Endothelial cell (in vitro differentiated cells): Measurements from ENCODE around the gene CRTC3. TPM values are rescaled to one million over a fixed set of nuclear protein-coding genes. Genes with fewer than 3 reads are reported as not detected.
"Not testable (repeated sequence)": the region's sequence is repeated elsewhere in the genome, so short reads cannot be mapped to it uniquely, and the experiment has no call there.

Experiments used
- DNase-seq: peaks from one replicate; pipeline ENCODE4 v3.0.0; 2021; ENCODE audit warnings: low spot score
- H3K27ac Mint-ChIP-seq: one replicate; pipeline ENCODE4 v1.8.0; 2021; ENCODE audit warnings: mixed read lengths, inconsistent platforms; ENCODE audit not compliant: unreplicated experiment
- H3K27me3 Mint-ChIP-seq: one replicate; pipeline ENCODE4 v1.8.0; 2021; ENCODE audit warnings: mild to moderate bottlenecking, moderate library complexity, mixed read lengths, inconsistent platforms; ENCODE audit not compliant: unreplicated experiment
- H3K36me3 Mint-ChIP-seq: one replicate; pipeline ENCODE4 v1.8.0; 2021; ENCODE audit warnings: mild to moderate bottlenecking, low read depth, mixed read lengths, inconsistent platforms; ENCODE audit not compliant: unreplicated experiment
- H3K4me1 Mint-ChIP-seq: one replicate; pipeline ENCODE4 v1.8.0; 2021; ENCODE audit warnings: mild to moderate bottlenecking, mixed read lengths, inconsistent platforms; ENCODE audit not compliant: unreplicated experiment
- H3K4me3 Mint-ChIP-seq: one replicate; pipeline ENCODE4 v1.8.0; 2021; ENCODE audit warnings: mild to moderate bottlenecking, mixed read lengths, inconsistent platforms; ENCODE audit not compliant: unreplicated experiment
- H3K9me3 Mint-ChIP-seq: one replicate; pipeline ENCODE4 v1.8.0; 2021; ENCODE audit warnings: mixed read lengths, inconsistent platforms; ENCODE audit not compliant: unreplicated experiment
- total RNA-seq: library from RNA; stranded (reverse); fragmentation: NEBNext Ultra II Directional; extraction: Animal tissue kit (Norgen Biotek cat#: 25700); gene quantifications from one replicate; pipeline ENCODE4 v1.2.1, GENCODE V29; 2021; ENCODE audit not compliant: unreplicated experiment
- TF ChIP-seq, protein P1 (sequence below): fragments of 200-600 bp; sonication (generic); IDR thresholded peaks from one replicate; pipeline ENCODE4 v1.5.0; 2021; ENCODE audit warnings: antibody characterized with exemption; ENCODE audit not compliant: unreplicated experiment

CRTC3 gene
- total RNA-seq, 1 donor from 2014 or later = 27.1 TPM

DNA sequence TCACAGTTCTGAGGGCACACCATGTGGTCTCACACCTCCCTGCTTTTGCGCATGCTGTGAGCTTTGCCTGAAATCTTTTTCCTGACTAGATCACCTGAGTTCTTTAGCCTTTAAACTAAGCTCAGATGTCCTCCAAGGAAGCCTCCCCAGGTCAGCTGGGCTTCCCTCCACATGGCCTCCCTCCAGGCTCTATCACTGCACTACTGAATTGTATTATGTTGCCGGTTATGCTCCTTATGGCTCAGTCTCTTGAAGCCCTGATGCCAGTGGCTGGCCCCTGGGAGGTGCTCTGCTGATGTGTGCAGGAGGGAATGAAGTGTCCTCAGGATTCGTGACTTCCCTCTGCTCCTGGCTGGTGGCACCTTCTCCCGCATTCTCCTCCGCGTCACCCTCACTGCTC is 94.1 kb downstream of the CRTC3 start:
- Mint-ChIP-seq H3K9me3 (no peaks in the 10 kb centered on the region), H3K4me3 (no peak overlapping the region), H3K4me1 (peaks cover 13% of the 10 kb centered on the region), H3K36me3 (peaks cover under 1% of the 10 kb centered on the region), H3K27me3 (no peaks in the 10 kb centered on the region), H3K27ac (no peak overlapping the region)
- DNase-seq = no peak
- TF ChIP-seq, protein P1, sequence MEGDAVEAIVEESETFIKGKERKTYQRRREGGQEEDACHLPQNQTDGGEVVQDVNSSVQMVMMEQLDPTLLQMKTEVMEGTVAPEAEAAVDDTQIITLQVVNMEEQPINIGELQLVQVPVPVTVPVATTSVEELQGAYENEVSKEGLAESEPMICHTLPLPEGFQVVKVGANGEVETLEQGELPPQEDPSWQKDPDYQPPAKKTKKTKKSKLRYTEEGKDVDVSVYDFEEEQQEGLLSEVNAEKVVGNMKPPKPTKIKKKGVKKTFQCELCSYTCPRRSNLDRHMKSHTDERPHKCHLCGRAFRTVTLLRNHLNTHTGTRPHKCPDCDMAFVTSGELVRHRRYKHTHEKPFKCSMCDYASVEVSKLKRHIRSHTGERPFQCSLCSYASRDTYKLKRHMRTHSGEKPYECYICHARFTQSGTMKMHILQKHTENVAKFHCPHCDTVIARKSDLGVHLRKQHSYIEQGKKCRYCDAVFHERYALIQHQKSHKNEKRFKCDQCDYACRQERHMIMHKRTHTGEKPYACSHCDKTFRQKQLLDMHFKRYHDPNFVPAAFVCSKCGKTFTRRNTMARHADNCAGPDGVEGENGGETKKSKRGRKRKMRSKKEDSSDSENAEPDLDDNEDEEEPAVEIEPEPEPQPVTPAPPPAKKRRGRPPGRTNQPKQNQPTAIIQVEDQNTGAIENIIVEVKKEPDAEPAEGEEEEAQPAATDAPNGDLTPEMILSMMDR = no peak

DNA sequence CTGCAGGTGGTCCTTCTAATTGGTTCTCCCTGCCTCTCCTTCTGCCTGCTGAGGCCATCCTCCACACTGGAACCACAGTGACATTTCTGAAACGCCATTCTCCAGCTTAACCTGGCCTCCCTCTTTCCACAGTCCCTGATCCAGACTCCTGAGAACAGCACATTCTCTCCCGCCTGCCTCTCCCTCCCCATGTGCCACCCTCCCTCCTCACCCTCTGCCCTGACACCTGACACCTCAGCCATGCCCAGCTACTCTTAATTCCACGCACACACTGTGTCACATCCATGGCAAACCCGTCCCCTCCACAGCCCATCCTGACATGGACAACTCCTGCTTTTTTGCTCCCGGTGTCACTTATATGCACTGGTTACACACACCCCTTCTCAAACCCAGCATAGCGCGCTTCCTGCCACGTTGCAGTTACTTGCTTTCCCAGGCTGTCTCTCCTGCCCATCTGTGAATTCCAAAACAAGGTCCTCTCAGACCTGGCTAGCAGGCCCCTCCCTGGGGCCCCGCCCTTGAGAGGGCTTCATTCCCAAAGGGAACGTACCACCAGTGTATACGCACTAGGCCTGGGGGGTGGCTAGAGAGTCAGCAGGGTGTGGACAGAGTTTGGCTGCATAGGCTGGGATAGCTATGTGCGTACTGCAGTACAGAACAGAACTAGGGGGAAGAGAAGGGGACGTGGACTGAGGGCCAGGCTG is 94.7 kb downstream of the CRTC3 start:
- Mint-ChIP-seq H3K27me3 (peaks cover 2% of the 10 kb centered on the region), H3K4me3 (no peak overlapping the region), H3K36me3 (peaks cover 6% of the 10 kb centered on the region), H3K9me3 (no peaks in the 10 kb centered on the region), H3K4me1 (peaks cover 13% of the 10 kb centered on the region), H3K27ac (no peak overlapping the region)
- TF ChIP-seq, protein P1 = no peak
- no peak for DNase-seq

DNA sequence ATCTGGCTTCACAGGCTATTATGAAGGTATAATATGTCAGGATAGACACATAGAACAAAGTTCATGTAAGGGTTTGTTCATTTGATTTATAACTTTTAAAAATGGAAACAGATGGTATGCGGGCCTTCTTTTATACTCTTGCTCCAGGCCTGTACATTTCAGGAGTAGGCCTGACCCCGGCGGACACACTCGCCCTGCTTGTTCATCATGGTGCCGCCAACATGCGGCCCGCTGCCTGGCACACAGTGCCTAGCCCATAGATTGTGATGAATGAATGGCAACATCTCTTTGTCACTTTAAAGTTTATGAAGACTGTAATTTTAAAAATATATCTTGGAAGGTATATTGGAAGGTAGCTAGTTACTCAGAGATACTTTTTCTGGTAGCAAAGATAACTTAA is 95.3 kb downstream of the CRTC3 start:
- H3K4me3 Mint-ChIP-seq = no peak overlapping the region
- H3K27ac Mint-ChIP-seq = no peak overlapping the region
- TF ChIP-seq, protein P1 = no peak
- peaks cover 2% of the 10 kb centered on the region for H3K27me3 Mint-ChIP-seq
- peaks cover 9% of the 10 kb centered on the region for H3K4me1 Mint-ChIP-seq
- no peak for DNase-seq
- no peaks in the 10 kb centered on the region for H3K9me3 Mint-ChIP-seq
- H3K36me3 Mint-ChIP-seq = peaks cover 9% of the 10 kb centered on the region

DNA sequence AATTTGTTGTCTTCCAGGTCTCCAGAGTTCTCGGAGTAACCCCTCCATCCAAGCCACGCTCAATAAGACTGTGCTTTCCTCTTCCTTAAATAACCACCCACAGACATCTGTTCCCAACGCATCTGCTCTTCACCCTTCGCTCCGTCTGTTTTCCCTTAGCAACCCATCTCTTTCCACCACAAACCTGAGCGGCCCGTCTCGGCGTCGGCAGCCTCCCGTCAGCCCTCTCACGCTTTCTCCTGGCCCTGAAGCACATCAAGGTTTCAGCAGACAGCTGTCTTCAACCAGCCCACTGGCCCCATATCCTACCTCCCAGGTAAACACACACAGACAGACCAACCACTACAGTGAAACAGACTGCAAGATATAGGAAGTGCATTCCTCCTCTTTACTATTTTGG is 99.5 kb downstream of the CRTC3 start:
- H3K4me3 Mint-ChIP-seq = peak overlapping the region; percentile 7
- H3K36me3 Mint-ChIP-seq = peaks cover 12% of the 10 kb centered on the region
- TF ChIP-seq, protein P1 = no peak
- no peaks in the 10 kb centered on the region for H3K9me3 Mint-ChIP-seq
- no peaks in the 10 kb centered on the region for H3K4me1 Mint-ChIP-seq
- peaks cover 2% of the 10 kb centered on the region for H3K27me3 Mint-ChIP-seq
- DNase-seq = no peak
- H3K27ac Mint-ChIP-seq = no peak overlapping the region

DNA sequence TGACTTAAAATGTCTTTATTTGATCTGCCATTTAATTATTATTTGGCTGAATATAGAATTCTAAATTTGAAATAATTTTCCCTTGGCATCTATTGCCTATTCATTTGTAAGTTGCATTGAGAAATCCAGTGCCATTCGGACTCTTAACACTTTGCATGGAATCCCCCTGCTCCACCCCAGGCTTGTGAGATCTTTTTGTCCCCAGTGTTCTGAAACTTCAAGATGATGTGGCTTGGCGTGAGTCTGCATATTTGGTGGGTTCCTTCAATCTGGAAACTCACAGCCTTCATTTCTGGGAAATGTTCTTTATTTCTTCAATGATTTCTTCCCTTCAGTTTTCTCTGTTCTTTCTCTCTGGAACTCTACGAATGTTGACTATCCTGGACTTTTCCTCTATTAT is 103.6 kb downstream of the CRTC3 start:
- TF ChIP-seq, protein P1 = no peak
- Mint-ChIP-seq H3K4me1 (peaks cover 3% of the 10 kb centered on the region), H3K27ac (no peak overlapping the region), H3K4me3 (no peak overlapping the region), H3K36me3 (peaks cover 20% of the 10 kb centered on the region), H3K27me3 (peaks cover 5% of the 10 kb centered on the region), H3K9me3 (no peaks in the 10 kb centered on the region)
- no peak for DNase-seq

DNA sequence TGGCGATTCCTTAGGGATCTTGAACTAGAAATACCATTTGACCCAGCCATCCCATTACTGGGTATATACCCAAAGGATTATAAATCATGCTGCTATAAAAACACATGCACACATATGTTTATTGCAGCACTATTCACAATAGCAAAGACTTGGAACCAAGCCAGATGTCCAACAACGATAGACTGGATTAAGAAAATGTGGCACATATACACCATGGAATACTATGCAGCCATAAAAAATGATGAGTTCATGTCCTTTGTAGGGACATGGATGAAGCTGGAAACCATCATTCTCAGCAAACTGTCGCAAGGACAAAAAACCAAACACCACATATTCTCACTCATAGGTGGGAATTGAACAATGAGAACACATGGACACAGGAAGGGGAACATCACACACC is 107.3 kb downstream of the CRTC3 start:
- H3K4me1 Mint-ChIP-seq, H3K27ac Mint-ChIP-seq, DNase-seq, H3K4me3 Mint-ChIP-seq, H3K9me3 Mint-ChIP-seq, H3K27me3 Mint-ChIP-seq: not testable (repeated sequence)
- H3K36me3 Mint-ChIP-seq = peaks cover 13% of the 10 kb centered on the region
